SK-N-SH treated with all-trans-retinoic acid at 6 μM for 48 hours (cell line): ENCODE measurements around the gene EPB41L1.
A peak's percentile ranks its signal among the peaks of the same experiment; 100 is the strongest.

Source experiments
- ATAC-seq: fragments of 200-7000 bp; cut with Tn5 transposase; 3 replicates; pipeline ENCODE4 v1.9.1; 2020; ENCODE audit warnings: mild to moderate bottlenecking, moderate library complexity
- ARNTL ChIP-seq: fragments of 450-650 bp; formaldehyde crosslinking; IDR thresholded peaks from 2 replicates; pipeline ENCODE4 v1.5.0; 2020; ENCODE audit warnings: low read depth, mild to moderate bottlenecking, moderate library complexity, borderline replicate concordance
- BACH2 ChIP-seq: fragments of 250-450 bp; sonication (Bioruptor Pico); IDR thresholded peaks from 2 replicates; pipeline ENCODE4 v1.9.0; 2021; ENCODE audit warnings: mild to moderate bottlenecking, borderline replicate concordance
- CREB5 ChIP-seq: fragments of 250-450 bp; sonication (Bioruptor Pico); IDR thresholded peaks from 2 replicates; pipeline ENCODE4 v1.5.1; 2020; ENCODE audit warnings: low read depth, mild to moderate bottlenecking, moderate library complexity
- CSDC2 ChIP-seq: fragments of 250-450 bp; sonication (Bioruptor Pico); IDR thresholded peaks from 2 replicates; pipeline ENCODE4 v1.5.0; 2020; ENCODE audit warnings: mild to moderate bottlenecking, moderate library complexity
- ESRRG ChIP-seq: fragments of 250-450 bp; sonication (Bioruptor Pico); IDR thresholded peaks from 2 replicates; pipeline ENCODE4 v1.6.1; 2021; ENCODE audit warnings: mild to moderate bottlenecking
- GLIS3 ChIP-seq: fragments of 250-450 bp; sonication (Bioruptor Pico); IDR thresholded peaks from 2 replicates; pipeline ENCODE4 v1.5.0; 2020; ENCODE audit warnings: mild to moderate bottlenecking, moderate library complexity
- ISL1 ChIP-seq: fragments of 250-450 bp; sonication (Bioruptor Pico); IDR thresholded peaks from 2 replicates; pipeline ENCODE4 v2.1.2; 2022; ENCODE audit warnings: mild to moderate bottlenecking, moderate library complexity
- OSR1 ChIP-seq: fragments of 250-450 bp; sonication (Bioruptor Pico); IDR thresholded peaks from 2 replicates; pipeline ENCODE4 v1.8.0; 2022; ENCODE audit warnings: moderate library complexity, mild to moderate bottlenecking, inconsistent platforms
- POU6F1 ChIP-seq: fragments of 250-450 bp; sonication (Bioruptor Pico); IDR thresholded peaks from 2 replicates; pipeline ENCODE4 v1.8.0; 2021; ENCODE audit warnings: low read depth, mild to moderate bottlenecking, moderate library complexity, borderline replicate concordance
- RARB ChIP-seq: fragments of 250-450 bp; sonication (Bioruptor Pico); IDR thresholded peaks from 2 replicates; pipeline ENCODE4 v1.8.0; 2021; ENCODE audit warnings: mild to moderate bottlenecking, moderate library complexity
- SNAI2 ChIP-seq: fragments of 250-450 bp; sonication (Bioruptor Pico); IDR thresholded peaks from 2 replicates; pipeline ENCODE4 v1.5.0; 2020; ENCODE audit warnings: mild to moderate bottlenecking, moderate library complexity
- TOX ChIP-seq: fragments of 250-450 bp; sonication (Bioruptor Pico); IDR thresholded peaks from 2 replicates; pipeline ENCODE4 v1.8.0; 2021; ENCODE audit warnings: mild to moderate bottlenecking, moderate library complexity, borderline replicate concordance
- ZC3H10 ChIP-seq: fragments of 250-450 bp; sonication (Bioruptor Pico); IDR thresholded peaks from 2 replicates; pipeline ENCODE4 v1.5.1; 2021; ENCODE audit warnings: mild to moderate bottlenecking, moderate library complexity
- ZFP3 ChIP-seq: fragments of 250-450 bp; sonication (Bioruptor Pico); IDR thresholded peaks from 2 replicates; pipeline ENCODE4 v1.5.0; 2020; ENCODE audit warnings: mild to moderate bottlenecking, moderate library complexity
- ZFP30 ChIP-seq: fragments of 450-650 bp; formaldehyde crosslinking; IDR thresholded peaks from 2 replicates; pipeline ENCODE4 v1.5.0; 2022; ENCODE audit warnings: mild to moderate bottlenecking, moderate library complexity
- ZNF70 ChIP-seq: fragments of 450-650 bp; formaldehyde crosslinking; IDR thresholded peaks from 2 replicates; pipeline ENCODE4 v1.5.0; 2020; ENCODE audit warnings: mild to moderate bottlenecking, moderate library complexity
- ZNF8 ChIP-seq: fragments of 450-650 bp; formaldehyde crosslinking; IDR thresholded peaks from 2 replicates; pipeline ENCODE4 v1.5.0; 2020; ENCODE audit warnings: mild to moderate bottlenecking, moderate library complexity
- TF ChIP-seq, protein P1 (sequence below): fragments of 250-450 bp; sonication (Bioruptor Pico); IDR thresholded peaks from 2 replicates; pipeline ENCODE4 v1.5.0; 2020; ENCODE audit warnings: mild to moderate bottlenecking, moderate library complexity
- TF ChIP-seq, protein P2 (sequence below): fragments of 250-450 bp; sonication (Bioruptor Pico); IDR thresholded peaks from 2 replicates; pipeline ENCODE4 v1.8.0; 2020; ENCODE audit warnings: mild to moderate bottlenecking, moderate library complexity, borderline replicate concordance
- TF ChIP-seq, protein P3 (sequence below): fragments of 250-450 bp; sonication (Bioruptor Pico); IDR thresholded peaks from 2 replicates; pipeline ENCODE4 v1.5.1; 2021; ENCODE audit warnings: mild to moderate bottlenecking, moderate library complexity

EPB41L1 gene

DNA sequence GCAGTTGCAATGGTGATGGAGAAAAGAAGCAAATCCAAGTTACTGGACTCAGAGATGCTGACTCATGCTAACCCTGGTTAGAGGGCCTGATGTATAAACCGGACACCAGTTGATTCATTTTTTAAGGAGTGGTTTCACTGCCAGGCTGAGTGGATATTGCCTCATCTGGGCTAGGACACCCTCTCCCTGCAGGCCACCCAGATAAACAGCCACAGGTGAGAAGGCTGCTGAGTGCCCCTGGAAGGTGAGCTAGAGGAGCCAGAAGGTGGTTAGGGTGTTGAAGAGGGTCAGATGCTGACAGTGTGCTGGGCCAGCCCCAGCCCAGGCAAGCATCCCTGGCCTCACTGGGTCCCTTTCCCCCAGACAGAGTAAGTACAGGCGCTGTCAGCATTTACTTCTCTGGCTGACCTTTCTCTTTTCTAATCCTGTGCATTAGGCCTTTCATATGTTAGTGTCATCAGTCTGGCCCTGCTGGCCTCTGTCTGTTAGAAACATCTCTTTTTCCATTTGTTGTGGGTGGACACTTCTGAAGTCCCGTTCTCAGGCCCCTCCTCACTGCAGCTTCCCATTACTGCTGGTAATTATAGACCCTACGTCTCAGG is 13.5 kb downstream of the EPB41L1 start:
- peak; percentile 82 for ATAC-seq
- TF ChIP-seq BACH2, result no peak
- no peak for TF ChIP-seq TOX (CRISPR knock-in tag)
- TF ChIP-seq OSR1 (CRISPR knock-in tag), result no peak
- TF ChIP-seq ZNF70 (CRISPR knock-in tag), result no peak
- TF ChIP-seq SNAI2, result no peak
- no peak for TF ChIP-seq GLIS3 (CRISPR knock-in tag)
- TF ChIP-seq ZFP30 (CRISPR knock-in tag), result no peak
- TF ChIP-seq CREB5 (CRISPR knock-in tag), result no peak
- TF ChIP-seq ESRRG, result no peak
- TF ChIP-seq RARB (CRISPR knock-in tag), result no peak
- no peak for TF ChIP-seq ARNTL (CRISPR knock-in tag)
- no peak for TF ChIP-seq POU6F1 (CRISPR knock-in tag)
- no peak for TF ChIP-seq ZC3H10
- TF ChIP-seq, protein P1, sequence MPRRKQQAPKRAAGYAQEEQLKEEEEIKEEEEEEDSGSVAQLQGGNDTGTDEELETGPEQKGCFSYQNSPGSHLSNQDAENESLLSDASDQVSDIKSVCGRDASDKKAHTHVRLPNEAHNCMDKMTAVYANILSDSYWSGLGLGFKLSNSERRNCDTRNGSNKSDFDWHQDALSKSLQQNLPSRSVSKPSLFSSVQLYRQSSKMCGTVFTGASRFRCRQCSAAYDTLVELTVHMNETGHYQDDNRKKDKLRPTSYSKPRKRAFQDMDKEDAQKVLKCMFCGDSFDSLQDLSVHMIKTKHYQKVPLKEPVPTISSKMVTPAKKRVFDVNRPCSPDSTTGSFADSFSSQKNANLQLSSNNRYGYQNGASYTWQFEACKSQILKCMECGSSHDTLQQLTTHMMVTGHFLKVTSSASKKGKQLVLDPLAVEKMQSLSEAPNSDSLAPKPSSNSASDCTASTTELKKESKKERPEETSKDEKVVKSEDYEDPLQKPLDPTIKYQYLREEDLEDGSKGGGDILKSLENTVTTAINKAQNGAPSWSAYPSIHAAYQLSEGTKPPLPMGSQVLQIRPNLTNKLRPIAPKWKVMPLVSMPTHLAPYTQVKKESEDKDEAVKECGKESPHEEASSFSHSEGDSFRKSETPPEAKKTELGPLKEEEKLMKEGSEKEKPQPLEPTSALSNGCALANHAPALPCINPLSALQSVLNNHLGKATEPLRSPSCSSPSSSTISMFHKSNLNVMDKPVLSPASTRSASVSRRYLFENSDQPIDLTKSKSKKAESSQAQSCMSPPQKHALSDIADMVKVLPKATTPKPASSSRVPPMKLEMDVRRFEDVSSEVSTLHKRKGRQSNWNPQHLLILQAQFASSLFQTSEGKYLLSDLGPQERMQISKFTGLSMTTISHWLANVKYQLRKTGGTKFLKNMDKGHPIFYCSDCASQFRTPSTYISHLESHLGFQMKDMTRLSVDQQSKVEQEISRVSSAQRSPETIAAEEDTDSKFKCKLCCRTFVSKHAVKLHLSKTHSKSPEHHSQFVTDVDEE, result no peak
- TF ChIP-seq, protein P2, sequence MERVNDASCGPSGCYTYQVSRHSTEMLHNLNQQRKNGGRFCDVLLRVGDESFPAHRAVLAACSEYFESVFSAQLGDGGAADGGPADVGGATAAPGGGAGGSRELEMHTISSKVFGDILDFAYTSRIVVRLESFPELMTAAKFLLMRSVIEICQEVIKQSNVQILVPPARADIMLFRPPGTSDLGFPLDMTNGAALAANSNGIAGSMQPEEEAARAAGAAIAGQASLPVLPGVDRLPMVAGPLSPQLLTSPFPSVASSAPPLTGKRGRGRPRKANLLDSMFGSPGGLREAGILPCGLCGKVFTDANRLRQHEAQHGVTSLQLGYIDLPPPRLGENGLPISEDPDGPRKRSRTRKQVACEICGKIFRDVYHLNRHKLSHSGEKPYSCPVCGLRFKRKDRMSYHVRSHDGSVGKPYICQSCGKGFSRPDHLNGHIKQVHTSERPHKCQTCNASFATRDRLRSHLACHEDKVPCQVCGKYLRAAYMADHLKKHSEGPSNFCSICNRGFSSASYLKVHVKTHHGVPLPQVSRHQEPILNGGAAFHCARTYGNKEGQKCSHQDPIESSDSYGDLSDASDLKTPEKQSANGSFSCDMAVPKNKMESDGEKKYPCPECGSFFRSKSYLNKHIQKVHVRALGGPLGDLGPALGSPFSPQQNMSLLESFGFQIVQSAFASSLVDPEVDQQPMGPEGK (CRISPR knock-in tag), result no peak
- TF ChIP-seq, protein P3, sequence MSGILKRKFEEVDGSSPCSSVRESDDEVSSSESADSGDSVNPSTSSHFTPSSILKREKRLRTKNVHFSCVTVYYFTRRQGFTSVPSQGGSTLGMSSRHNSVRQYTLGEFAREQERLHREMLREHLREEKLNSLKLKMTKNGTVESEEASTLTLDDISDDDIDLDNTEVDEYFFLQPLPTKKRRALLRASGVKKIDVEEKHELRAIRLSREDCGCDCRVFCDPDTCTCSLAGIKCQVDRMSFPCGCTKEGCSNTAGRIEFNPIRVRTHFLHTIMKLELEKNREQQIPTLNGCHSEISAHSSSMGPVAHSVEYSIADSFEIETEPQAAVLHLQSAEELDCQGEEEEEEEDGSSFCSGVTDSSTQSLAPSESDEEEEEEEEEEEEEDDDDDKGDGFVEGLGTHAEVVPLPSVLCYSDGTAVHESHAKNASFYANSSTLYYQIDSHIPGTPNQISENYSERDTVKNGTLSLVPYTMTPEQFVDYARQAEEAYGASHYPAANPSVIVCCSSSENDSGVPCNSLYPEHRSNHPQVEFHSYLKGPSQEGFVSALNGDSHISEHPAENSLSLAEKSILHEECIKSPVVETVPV (CRISPR knock-in tag), result no peak
- no peak for TF ChIP-seq ISL1 (CRISPR knock-in tag)

GRCh38 chr20:36170542-36171215 is 16.1 kb downstream of the EPB41L1 start:
- no peak for ATAC-seq
- TF ChIP-seq ESRRG (no peak), POU6F1 (CRISPR knock-in tag) (no peak), ISL1 (CRISPR knock-in tag) (no peak), ZC3H10 (no peak), ZFP3 (CRISPR knock-in tag) (no peak), SNAI2 (no peak), ZNF8 (CRISPR knock-in tag) (no peak), ZFP30 (CRISPR knock-in tag) (no peak), RARB (CRISPR knock-in tag) (no peak), CSDC2 (CRISPR knock-in tag) (no peak), ARNTL (CRISPR knock-in tag) (no peak), BACH2 (no peak)
- TF ChIP-seq, protein P3 (CRISPR knock-in tag), result no peak
- TF ChIP-seq, protein P1, result no peak
